H7 (cell line): ENCODE measurements around the gene GNG7. TPM values are rescaled to one million over a fixed set of nuclear protein-coding genes. Genes with fewer than 3 reads are reported as not detected.
"Not testable (repeated sequence)": the region's sequence is repeated elsewhere in the genome, so short reads cannot be mapped to it uniquely, and the experiment has no call there.

Source experiments
- DNase-seq: peaks from one replicate; pipeline ENCODE4 v3.0.0; 2012
- H3K27me3 ChIP-seq: 2 replicates; pipeline ENCODE4 v1.6.0; 2011; ENCODE audit warnings: mild to moderate bottlenecking, low read length; ENCODE audit not compliant: control insufficient read depth, insufficient read depth
- H3K36me3 ChIP-seq: replicated peaks from 2 replicates; pipeline ENCODE4 v1.5.1; 2011; ENCODE audit warnings: low read length; ENCODE audit not compliant: control insufficient read depth, insufficient read depth
- H3K4me3 ChIP-seq: 2 replicates; pipeline ENCODE4 v1.5.1; 2011; ENCODE audit warnings: low read depth, mild to moderate bottlenecking, control low read depth, low read length, moderate library complexity; ENCODE audit not compliant: insufficient read depth
- total RNA-seq: library from RNA; depleted of rRNA; stranded (reverse); fragments of >200 nt; shearing (Covaris generic); gene quantifications from 2 replicates; pipeline ENCODE4 v1.2.3, GENCODE V29; 2014

The GNG7 gene
- total RNA-seq, 1 experiment from 2014 or later, result 1.1 TPM

DNA sequence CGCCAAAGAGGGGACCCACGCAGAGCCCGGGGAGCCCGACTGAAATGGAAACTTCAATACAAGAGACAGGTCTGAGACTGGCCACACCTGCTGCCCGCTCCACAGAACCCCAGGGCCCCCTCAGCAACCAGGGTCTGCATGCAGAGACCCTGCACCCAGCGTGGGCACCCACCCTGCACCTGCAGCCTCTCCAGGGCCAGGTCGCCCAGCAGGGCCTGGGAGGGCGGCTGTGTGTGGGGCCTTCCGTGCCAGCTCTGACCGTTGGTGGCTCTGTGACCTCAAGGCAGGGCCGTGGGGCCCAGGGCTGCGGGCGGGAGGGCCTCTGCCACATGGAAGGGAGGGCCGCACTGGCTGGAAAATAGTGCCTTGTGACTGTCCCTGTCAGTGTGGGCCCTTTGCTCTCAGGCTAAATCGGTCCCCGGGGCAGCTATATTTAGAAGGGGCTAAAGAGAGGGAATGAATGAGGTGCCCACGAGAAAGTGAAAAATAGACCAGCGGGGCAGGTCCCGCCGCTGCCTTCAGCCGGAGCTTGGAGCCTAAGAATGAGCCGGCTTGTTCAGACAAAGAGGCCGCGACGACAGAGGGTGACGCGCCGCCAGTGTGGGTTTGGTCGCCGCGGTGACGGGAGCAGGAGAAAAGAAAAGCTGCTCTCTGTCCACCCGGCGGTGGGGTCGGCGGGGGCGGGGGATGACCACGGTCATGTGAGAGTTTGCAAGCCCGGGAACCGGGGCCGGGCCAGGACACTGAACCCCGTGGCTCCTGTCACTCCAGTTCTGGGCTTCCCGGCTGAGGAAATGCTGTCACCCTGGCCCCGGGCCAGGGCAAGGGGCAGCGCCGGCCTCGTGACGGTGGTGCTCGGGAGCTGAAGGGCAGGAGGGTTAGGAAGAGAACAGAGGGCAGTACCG lies 156.1 kb downstream of the GNG7 start:
- DNase-seq, result peak; percentile 77
- no peaks in the 10 kb centered on the region for H3K36me3 ChIP-seq
- H3K4me3 ChIP-seq, result no peak overlapping the region
- H3K27me3 ChIP-seq, result no peaks in the 10 kb centered on the region

DNA sequence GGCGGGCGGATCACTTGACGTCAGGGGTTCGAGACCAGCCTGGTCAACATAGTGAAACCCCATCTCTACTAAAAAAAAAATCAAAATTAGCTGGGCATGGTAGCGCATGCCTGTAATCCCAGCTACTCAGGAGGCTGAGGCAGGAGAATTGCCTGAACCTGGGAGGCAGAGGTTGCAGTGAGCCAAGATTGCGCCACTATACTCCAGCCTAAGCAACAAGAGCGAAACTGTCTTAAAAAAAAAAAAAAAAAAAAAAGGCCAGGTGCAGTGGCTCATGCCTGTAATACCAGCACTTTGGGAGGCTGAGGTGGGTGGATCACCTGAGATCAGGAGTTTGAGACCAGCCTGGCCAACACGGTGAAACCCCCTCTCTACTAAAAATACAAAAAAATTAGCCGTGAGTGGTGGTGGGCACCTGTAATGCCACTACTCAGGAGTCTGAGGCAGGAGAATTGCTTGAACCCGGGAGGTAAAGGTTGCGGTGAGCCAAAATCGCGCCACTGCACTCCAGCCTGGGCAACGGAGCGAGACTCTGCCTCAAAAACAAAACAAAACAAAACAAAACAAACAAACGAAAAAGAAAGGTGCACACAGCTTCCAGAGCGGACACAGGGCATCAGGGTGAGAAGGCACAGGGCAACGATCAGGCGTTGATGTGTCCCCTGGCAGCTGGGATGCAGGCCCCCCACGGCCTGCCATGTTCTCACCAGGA lies 156.9 kb downstream of the GNG7 start:
- not testable (repeated sequence) for DNase-seq, H3K36me3 ChIP-seq, H3K27me3 ChIP-seq, H3K4me3 ChIP-seq

DNA sequence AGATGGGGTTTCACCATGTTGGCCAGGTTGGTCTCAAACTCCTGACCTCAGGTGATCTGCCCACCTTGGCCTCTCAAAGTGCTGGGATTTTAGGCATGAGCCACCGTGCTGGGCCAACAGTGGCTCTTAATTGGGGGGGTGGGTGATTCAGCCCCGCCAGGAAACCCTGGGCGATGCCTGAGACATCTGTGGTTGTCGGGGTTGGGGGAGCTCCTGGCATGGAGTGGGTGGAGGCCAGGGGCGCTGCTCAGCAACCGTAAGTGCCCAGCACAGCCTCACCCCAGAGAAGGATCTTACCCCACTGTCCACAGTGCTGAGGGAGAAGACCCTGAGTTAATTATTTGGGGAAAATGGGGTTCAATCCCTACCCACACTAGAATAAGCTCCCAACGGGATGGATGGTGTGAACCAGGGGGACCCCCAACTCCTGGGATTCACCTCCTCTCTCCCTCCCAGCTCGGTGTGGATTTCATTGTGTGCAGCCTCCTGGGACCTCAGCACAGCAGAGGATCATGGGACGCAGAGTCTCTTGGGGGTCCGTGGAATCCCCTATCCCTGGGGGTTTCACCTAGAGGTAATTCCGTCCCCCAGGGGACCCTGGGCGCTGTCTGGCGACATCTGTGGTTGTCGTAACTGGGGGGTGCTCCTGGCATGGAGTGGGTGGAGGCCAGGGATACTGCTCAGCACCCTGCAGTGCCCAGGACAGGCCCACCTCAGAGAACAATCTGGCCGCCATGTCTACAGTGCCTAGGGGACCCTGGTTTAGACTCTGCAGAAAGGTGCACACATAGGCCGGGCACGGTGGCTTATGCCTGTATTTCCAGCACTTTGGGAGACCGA lies 157.7 kb downstream of the GNG7 start:
- peak; percentile 9 for DNase-seq
- Histone ChIP-seq H3K36me3 (no peaks in the 10 kb centered on the region), H3K27me3 (no peaks in the 10 kb centered on the region), H3K4me3 (no peak overlapping the region)

DNA sequence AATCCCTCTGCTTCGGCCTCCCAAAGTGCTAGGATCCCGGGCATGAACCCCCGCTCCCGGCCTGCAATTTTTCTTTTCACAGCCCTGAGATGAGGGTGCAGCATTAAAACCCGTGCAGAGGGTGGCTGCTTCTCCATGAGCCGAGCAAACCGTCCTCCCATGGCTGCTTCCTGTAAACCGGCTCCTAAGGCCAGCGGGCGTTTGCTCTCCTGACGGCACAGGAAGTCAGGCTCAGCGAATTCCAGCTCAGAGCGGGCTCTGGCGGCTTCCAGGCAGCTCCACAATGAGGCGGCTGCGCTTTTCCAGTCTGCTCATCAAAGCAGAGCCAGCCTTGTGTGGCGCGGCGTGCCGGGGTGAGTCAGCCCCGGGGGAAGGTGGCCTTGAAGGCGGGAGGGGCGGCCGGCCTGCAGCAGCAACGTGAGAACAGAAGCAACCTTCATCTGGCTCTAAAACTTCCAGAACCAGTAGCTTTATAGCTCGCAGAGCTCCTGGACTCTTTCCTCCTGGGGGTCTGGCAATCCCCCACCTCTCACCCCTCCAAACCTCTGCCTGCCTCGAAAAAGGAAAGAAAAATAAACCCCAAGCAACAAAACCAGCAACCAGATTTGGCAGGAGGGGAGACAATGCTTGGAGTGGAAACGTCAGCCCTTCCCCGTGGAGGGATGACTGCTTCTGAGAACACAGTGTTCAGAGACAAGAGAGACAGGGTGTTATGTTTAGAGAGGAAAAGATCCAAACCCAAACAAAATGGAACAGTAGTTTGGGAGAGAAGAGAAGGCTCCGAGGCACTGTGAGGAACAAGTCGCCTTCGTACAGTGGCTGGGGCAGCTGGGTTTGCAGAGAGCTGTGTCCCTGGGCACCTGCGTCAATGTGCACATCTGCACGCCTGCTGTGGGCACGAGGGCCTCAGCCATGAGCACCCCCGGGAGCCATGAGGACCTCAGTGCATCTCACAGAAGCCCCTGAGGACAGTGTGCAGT lies 158.7 kb downstream of the GNG7 start:
- peak; percentile 88 for DNase-seq
- Histone ChIP-seq H3K27me3 (no peaks in the 10 kb centered on the region), H3K4me3 (no peak overlapping the region), H3K36me3 (no peaks in the 10 kb centered on the region)

DNA sequence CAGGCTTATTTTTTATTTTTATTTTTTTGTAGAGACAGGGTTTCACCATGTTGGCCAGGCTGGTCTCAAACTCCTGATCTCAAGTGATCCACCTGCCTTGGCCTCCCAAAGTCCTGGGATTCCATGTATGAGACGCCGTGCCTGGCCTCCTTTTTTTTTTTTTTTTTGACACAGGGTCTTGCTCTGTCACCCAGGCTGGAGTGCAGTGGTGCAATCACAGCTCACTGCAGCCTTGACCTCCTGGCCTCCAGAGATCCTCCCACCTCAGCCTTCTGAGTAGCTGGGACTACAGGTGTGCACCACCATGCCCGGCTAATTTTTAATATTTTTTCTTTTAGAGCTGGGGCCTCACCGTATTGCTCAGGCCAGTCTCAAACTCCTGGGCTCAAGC lies 159.4 kb downstream of the GNG7 start:
- not testable (repeated sequence) for H3K4me3 ChIP-seq, DNase-seq, H3K27me3 ChIP-seq, H3K36me3 ChIP-seq

DNA sequence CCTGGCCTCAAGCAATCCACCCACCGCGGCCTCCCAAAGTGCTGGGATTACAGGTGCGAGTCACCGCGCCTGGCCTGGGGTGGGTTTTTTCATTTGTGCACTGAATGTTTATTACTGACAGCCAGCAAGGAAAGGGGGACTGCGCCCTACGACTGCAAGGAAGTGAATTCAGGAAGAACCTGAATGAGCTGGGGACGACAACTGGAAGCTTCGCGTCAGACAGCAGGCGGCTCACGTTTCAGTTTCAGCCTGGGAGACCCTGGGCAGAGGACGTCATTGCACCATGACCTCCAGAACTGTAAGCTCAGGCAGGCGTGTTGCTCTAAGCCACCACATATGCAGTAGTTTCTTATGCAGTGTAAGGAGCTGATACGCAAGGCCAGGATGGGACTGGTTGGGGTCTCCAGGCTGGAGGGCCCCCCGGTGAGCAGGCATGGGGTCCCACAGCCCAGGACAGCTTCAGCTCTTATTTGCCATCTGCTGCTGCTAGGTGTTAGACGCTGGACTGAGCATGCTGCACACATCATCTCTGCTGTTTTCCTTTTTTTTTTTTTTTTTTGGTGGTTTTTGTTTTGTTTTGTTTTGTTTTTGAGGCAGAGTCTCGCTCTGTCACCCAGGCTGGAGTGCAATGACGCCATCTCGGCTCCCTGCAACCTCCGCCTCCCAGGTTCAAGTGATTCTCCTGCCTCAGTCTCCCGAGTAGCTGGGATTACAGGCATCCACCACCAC lies 160.0 kb downstream of the GNG7 start:
- Histone ChIP-seq H3K36me3 (no peaks in the 10 kb centered on the region), H3K27me3 (no peaks in the 10 kb centered on the region), H3K4me3 (no peak overlapping the region)
- peak; percentile 37 for DNase-seq

DNA sequence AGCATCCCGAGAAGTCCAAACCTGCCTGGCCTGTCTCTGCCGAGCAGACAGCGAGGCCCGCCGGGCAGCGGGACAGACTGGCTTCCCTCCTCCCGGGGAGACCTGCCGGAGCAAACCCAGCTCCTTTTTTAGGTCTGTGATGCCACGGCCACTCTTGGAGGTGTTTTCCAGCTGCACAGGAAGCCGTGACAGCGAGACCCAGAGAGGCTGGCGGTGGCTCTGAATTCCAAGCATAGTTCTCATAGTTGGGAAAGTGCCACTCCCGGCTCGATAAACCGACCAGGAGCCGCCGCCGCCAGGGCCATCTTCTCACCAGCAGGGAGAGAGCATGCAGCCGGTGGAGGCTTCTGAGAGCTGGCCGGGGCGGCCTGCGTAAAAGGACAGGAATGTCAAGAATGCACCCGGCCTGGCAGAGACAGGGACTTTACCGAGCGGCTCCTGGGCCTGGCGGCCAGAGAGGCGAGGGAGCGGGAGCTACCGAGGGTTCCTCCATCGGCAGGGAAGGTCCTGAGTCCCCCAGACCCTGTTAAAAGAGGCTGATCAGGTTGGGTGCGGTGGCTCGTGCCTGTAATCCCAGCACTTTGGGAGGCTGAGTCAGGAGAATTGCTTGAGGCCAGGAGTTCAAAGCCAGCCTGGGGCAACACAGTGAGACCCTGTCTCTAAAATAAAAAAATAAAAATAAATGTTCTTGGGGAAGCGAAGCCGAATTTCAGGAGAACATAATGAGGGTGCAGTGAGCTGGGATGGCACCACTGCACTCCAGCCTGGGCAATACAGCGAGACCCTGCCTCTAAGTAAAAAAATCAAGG lies 161.6 kb downstream of the GNG7 start:
- H3K27me3 ChIP-seq, result no peaks in the 10 kb centered on the region
- peak; percentile 93 for DNase-seq
- H3K36me3 ChIP-seq, result no peaks in the 10 kb centered on the region
- no peak overlapping the region; the same call in 1 of the 2 replicates for H3K4me3 ChIP-seq

DNA sequence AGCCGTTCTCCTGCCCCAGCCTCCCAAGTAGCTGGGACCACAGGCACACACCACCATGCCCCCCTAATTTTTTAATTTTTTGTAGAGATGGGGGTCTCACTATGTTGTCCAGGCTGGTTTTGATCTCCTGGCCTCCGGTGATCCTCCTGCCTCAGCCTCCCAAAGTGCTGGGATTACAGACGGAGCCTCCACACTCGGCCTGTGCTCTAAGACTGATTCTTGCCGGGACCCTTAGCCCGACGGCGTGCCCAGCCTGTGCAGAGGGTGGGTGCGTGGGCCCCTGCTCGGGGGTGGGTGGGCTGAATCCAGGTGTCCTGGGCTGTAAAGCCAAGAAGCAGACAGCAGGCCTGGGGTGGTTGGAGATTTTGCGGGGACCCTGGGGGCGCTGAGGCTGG lies 162.2 kb downstream of the GNG7 start:
- no peak for DNase-seq
- Histone ChIP-seq H3K4me3 (no peak overlapping the region; the same call in 1 of the 2 replicates), H3K36me3 (no peaks in the 10 kb centered on the region), H3K27me3 (no peaks in the 10 kb centered on the region)

DNA sequence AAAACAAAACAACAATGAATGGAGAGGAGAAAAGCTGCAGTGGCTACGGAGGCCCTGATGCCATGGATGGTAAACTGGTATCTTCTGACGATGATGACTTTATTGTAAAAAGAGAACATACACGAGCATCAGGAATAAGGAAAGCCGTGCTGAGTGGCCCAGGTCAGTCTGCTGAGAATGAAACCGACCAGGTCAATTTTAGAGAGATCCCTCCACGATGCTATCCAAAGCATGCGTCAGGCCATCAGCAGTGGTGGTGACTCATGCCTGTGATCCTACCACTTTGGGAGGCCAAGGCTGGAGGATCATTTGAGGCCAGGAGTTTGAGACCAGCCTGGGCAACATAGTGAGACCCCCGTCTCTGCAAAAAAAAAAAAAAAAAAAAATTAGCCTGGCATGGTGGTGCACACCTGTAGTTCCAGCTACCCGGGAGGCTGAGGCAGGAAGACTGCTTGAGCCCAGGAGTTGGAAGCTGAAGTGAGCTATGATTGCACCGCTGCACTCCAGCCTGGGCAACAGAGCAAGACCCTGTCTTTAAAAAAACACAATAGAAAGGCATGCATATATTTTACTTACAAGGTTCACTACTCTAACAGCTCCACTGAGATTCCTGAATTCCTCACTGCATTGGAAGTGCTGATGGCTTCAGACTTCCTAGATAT lies 164.3 kb downstream of the GNG7 start:
- Histone ChIP-seq H3K36me3 (no peaks in the 10 kb centered on the region), H3K27me3 (no peaks in the 10 kb centered on the region), H3K4me3 (no peak overlapping the region)
- no peak for DNase-seq

DNA sequence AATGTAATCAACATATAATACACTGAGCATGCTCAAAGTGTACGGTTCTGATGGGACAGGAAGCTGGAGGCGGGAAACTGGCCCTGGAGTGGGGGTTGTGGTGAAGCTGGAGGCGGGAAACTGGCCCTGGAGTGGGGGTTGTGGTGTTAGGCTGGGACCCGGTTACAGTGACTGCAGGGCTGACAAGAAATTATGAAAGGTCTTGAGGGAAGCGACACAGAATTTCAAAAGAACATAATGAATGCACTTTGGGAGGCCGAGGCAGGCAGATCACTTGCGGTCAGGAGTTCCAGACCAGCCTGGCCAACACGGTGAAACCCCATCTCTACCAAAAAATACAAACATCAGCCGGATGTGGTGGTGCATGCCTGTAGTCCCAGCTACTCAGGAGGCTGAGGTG lies 164.9 kb downstream of the GNG7 start:
- H3K27me3 ChIP-seq, DNase-seq, H3K36me3 ChIP-seq, H3K4me3 ChIP-seq: not testable (repeated sequence)

DNA sequence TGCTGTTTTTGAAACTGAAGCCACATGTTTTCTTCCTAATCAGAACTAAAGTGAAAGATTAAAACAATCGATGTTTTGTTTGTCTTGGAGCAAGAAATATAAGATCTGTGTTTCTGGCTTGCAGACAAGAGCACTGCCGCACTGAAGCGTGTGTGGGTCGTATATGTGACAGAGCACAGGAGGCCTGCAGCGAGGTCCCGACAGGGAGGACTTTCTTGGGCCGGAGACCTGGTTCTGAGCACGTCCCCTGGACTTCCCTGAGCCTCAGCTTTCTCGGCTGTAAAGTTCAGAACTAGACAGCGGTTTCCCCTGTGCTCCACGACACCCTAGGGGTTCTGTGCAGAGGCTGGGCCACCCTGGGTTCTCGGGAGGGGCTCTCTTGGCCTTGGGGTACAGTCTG lies 166.0 kb downstream of the GNG7 start:
- Histone ChIP-seq H3K36me3 (no peaks in the 10 kb centered on the region), H3K4me3 (no peak overlapping the region), H3K27me3 (no peaks in the 10 kb centered on the region)
- DNase-seq, result peak; percentile 35

DNA sequence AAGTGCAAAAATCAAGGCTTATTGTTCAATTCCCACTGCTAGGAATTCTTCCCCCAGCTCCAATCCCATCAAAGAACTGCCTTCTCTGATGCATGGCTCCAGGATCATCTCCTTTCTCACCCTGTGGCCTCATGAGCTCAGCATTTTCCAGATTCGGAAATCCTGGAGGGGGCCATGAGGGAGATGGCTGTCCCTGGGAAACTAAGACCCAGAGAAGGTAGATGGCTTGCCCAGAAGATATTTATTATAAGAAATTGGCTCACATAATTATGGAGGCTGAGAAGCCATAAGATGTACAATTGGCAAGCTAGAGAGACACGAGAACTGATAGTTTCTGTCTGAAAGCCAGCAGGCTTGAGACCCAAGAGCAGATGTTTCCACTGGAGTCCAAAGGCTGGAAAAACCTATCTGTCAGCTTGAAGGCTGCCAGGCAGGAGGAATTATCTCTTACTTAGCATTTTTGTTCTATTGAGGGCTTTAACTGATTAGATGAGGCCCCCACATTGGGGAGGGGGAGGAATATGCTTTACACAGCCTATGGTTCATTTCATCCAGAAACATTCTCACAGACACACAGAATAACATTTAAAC lies 168.0 kb downstream of the GNG7 start:
- no peaks in the 10 kb centered on the region for H3K27me3 ChIP-seq
- peak; percentile 19 for DNase-seq
- H3K36me3 ChIP-seq, result no peaks in the 10 kb centered on the region
- no peak overlapping the region for H3K4me3 ChIP-seq
